ENCODE data around the gene CSTF2T. TPM values are rescaled to one million over a fixed set of nuclear protein-coding genes. Genes with fewer than 3 reads are reported as not detected.

The CSTF2T gene
- total RNA-seq, 1 experiment from 2014 or later: 27.5 TPM

DNA sequence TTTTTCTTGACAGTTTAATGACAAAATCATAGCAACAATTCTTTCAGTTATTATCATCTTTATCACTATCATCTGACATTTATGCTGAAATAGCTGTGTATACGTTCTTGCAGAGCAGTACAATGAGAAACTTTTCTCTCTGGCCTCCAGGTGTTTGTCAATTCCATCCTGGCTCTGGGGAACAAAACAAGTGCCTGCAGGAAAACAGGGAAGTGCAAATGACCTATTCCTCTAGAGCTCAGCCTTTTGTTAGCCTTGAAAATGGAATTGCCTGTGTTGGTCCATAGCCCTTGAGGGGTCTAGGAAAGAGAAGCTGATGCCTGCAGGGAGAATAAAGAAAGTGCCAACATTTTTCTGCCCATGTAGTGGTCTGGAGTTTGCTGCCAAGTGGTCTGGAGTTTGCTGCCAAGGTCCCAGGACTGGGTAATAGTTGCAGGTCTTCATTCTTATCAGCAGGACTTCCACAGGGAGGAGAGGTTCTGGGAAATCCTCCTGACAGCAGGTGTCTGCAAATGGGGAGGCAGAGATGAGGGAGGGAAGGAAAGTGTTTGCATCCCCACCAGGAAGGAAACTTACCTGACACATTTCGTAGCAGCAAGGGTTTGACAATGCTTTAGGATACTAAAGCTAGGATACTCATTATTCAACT, 10.1 kb upstream of the CSTF2T start:
- ATAC-seq (peak; percentile 74), DNase-seq (ENCODE audit: low spot score) (no peak)
- ChIA-PET POLR2A (no interaction called here), CTCF (interaction anchor here (0.5 to 1.1 kb wide), 3 partner anchors 9 to 331 kb away, joined by 3 read pairs; no protein-coding TSS in a partner anchor)
- TF ChIP-seq, protein P1, sequence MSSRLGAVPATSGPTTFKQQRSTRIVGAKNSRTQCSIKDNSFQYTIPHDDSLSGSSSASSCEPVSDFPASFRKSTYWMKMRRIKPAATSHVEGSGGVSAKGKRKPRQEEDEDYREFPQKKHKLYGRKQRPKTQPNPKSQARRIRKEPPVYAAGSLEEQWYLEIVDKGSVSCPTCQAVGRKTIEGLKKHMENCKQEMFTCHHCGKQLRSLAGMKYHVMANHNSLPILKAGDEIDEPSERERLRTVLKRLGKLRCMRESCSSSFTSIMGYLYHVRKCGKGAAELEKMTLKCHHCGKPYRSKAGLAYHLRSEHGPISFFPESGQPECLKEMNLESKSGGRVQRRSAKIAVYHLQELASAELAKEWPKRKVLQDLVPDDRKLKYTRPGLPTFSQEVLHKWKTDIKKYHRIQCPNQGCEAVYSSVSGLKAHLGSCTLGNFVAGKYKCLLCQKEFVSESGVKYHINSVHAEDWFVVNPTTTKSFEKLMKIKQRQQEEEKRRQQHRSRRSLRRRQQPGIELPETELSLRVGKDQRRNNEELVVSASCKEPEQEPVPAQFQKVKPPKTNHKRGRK (CRISPR knock-in tag; IDR thresholded peaks at IDR 0.05; ENCODE audit: borderline replicate concordance): no peak
- TF ChIP-seq, protein P2, sequence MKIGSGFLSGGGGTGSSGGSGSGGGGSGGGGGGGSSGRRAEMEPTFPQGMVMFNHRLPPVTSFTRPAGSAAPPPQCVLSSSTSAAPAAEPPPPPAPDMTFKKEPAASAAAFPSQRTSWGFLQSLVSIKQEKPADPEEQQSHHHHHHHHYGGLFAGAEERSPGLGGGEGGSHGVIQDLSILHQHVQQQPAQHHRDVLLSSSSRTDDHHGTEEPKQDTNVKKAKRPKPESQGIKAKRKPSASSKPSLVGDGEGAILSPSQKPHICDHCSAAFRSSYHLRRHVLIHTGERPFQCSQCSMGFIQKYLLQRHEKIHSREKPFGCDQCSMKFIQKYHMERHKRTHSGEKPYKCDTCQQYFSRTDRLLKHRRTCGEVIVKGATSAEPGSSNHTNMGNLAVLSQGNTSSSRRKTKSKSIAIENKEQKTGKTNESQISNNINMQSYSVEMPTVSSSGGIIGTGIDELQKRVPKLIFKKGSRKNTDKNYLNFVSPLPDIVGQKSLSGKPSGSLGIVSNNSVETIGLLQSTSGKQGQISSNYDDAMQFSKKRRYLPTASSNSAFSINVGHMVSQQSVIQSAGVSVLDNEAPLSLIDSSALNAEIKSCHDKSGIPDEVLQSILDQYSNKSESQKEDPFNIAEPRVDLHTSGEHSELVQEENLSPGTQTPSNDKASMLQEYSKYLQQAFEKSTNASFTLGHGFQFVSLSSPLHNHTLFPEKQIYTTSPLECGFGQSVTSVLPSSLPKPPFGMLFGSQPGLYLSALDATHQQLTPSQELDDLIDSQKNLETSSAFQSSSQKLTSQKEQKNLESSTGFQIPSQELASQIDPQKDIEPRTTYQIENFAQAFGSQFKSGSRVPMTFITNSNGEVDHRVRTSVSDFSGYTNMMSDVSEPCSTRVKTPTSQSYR (CRISPR knock-in tag; IDR thresholded peaks at IDR 0.05): no peak
- TF ChIP-seq HMGA2 (CRISPR knock-in tag; IDR thresholded peaks at IDR 0.05) (no peak), ZNF232 (CRISPR knock-in tag; IDR thresholded peaks at IDR 0.05) (no peak), ZNF396 (CRISPR knock-in tag; IDR thresholded peaks at IDR 0.05; ENCODE audit: borderline replicate concordance) (no peak), GABPB1 (CRISPR knock-in tag; IDR thresholded peaks at IDR 0.05) (no peak)
- TF ChIP-seq, protein P3, sequence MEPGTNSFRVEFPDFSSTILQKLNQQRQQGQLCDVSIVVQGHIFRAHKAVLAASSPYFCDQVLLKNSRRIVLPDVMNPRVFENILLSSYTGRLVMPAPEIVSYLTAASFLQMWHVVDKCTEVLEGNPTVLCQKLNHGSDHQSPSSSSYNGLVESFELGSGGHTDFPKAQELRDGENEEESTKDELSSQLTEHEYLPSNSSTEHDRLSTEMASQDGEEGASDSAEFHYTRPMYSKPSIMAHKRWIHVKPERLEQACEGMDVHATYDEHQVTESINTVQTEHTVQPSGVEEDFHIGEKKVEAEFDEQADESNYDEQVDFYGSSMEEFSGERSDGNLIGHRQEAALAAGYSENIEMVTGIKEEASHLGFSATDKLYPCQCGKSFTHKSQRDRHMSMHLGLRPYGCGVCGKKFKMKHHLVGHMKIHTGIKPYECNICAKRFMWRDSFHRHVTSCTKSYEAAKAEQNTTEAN (CRISPR knock-in tag; IDR thresholded peaks at IDR 0.05): no peak
- TF ChIP-seq, protein P4, sequence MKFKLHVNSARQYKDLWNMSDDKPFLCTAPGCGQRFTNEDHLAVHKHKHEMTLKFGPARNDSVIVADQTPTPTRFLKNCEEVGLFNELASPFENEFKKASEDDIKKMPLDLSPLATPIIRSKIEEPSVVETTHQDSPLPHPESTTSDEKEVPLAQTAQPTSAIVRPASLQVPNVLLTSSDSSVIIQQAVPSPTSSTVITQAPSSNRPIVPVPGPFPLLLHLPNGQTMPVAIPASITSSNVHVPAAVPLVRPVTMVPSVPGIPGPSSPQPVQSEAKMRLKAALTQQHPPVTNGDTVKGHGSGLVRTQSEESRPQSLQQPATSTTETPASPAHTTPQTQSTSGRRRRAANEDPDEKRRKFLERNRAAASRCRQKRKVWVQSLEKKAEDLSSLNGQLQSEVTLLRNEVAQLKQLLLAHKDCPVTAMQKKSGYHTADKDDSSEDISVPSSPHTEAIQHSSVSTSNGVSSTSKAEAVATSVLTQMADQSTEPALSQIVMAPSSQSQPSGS (CRISPR knock-in tag; IDR thresholded peaks at IDR 0.05; ENCODE audit: borderline replicate concordance, low read depth): no peak
- H3K36me3 Mint-ChIP-seq: no peaks in the 10 kb centered on the region
- H3K4me1 Mint-ChIP-seq: peaks cover 23% of the 10 kb centered on the region
- H3K4me3 Mint-ChIP-seq: no peak overlapping the region
- no peaks in the 10 kb centered on the region for H3K27me3 Mint-ChIP-seq (ENCODE audit: low read depth)
- H3K9me3 Mint-ChIP-seq: peaks cover 3% of the 10 kb centered on the region; the same call in 1 of the 2 replicates
- no peak overlapping the region for H3K27ac Mint-ChIP-seq

DNA sequence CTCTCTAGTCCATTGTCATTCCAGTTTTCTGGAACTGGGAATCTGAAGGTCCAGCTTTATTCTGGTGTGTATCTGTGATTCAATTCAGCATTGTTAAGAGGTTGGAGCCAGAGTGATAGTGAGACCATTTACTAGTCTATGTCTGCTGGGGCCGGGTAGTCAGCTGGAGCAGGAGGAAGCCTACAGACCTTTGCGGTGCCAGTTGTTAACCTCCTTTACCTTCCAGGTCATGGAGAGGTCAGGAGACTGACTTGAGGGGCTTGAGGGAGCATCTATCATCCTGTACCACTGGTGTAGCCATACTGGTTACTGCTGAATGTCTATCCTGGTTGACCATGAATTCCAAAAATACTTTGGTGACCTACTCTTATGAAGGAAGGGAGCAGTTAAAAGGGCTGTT, 9.2 kb upstream of the CSTF2T start:
- H3K27me3 Mint-ChIP-seq (ENCODE audit: low read depth): no peaks in the 10 kb centered on the region
- ChIA-PET POLR2A (no interaction called here), CTCF (interaction anchor here (1.1 kb wide), 1 partner anchor 252 kb away, joined by 3 read pairs; no protein-coding TSS in a partner anchor)
- TF ChIP-seq, protein P5, sequence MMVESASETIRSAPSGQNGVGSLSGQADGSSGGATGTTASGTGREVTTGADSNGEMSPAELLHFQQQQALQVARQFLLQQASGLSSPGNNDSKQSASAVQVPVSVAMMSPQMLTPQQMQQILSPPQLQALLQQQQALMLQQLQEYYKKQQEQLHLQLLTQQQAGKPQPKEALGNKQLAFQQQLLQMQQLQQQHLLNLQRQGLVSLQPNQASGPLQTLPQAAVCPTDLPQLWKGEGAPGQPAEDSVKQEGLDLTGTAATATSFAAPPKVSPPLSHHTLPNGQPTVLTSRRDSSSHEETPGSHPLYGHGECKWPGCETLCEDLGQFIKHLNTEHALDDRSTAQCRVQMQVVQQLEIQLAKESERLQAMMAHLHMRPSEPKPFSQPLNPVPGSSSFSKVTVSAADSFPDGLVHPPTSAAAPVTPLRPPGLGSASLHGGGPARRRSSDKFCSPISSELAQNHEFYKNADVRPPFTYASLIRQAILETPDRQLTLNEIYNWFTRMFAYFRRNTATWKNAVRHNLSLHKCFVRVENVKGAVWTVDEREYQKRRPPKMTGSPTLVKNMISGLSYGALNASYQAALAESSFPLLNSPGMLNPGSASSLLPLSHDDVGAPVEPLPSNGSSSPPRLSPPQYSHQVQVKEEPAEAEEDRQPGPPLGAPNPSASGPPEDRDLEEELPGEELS (CRISPR knock-in tag; IDR thresholded peaks at IDR 0.05): no peak
- H3K4me3 Mint-ChIP-seq: no peak overlapping the region
- H3K36me3 Mint-ChIP-seq: no peaks in the 10 kb centered on the region
- no peak overlapping the region for H3K27ac Mint-ChIP-seq
- DNase-seq (ENCODE audit: low spot score) (no peak), ATAC-seq (no peak)
- peaks cover 3% of the 10 kb centered on the region; the same call in 1 of the 2 replicates for H3K9me3 Mint-ChIP-seq
- H3K4me1 Mint-ChIP-seq: peaks cover 23% of the 10 kb centered on the region

DNA sequence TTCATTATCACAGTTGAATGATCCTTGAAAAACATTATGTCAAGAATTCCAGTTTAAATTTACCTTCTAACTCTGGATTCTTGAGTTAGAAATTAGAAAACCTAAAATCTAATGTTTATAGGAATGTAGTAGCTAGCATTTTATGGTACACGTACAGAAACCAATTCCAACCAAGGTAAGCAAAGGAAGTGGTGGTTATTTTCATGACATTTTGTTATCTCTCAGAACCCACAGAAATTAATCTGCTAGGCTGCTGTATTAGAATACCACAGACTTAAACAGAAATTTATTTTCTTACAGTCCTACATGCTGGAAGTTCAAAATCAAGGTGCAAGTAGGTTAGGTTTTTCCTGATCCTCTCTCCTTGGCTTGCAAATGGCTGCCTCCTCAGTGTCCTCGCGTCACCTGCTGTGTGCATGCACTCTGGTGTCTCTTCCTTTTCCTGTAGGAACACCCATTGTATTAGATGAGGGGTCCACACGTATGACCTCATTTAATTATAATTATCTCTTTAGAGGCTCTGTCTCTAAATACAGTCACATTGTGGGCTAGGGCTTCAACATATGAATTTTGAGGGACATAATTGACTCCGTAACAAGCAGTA, 8.5 kb upstream of the CSTF2T start:
- no peaks in the 10 kb centered on the region for H3K36me3 Mint-ChIP-seq
- H3K4me3 Mint-ChIP-seq: no peak overlapping the region
- POLR2A ChIA-PET: no interaction called here
- ATAC-seq: no peak
- no peak for DNase-seq (ENCODE audit: low spot score)
- peaks cover 23% of the 10 kb centered on the region for H3K4me1 Mint-ChIP-seq
- no peaks in the 10 kb centered on the region for H3K27me3 Mint-ChIP-seq (ENCODE audit: low read depth)
- H3K27ac Mint-ChIP-seq: no peak overlapping the region
- peaks cover 3% of the 10 kb centered on the region; the same call in 1 of the 2 replicates for H3K9me3 Mint-ChIP-seq
- CTCF ChIA-PET: no interaction called here
- TF ChIP-seq MYBL2 (CRISPR knock-in tag; IDR thresholded peaks at IDR 0.05) (no peak), ZNF396 (CRISPR knock-in tag; IDR thresholded peaks at IDR 0.05; ENCODE audit: borderline replicate concordance) (no peak), GABPB1 (CRISPR knock-in tag; IDR thresholded peaks at IDR 0.05) (no peak), CBFB (CRISPR knock-in tag; IDR thresholded peaks at IDR 0.05; ENCODE audit: low read depth) (no peak), GRHL2 (CRISPR knock-in tag; IDR thresholded peaks at IDR 0.05; ENCODE audit: insufficient replicate concordance, severe bottlenecking) (no peak), SMAD4 (CRISPR knock-in tag; IDR thresholded peaks at IDR 0.05) (no peak), NFE2L1 (CRISPR knock-in tag; IDR thresholded peaks at IDR 0.05) (no peak)
- TF ChIP-seq, protein P6, sequence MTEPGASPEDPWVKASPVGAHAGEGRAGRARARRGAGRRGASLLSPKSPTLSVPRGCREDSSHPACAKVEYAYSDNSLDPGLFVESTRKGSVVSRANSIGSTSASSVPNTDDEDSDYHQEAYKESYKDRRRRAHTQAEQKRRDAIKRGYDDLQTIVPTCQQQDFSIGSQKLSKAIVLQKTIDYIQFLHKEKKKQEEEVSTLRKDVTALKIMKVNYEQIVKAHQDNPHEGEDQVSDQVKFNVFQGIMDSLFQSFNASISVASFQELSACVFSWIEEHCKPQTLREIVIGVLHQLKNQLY (CRISPR knock-in tag; IDR thresholded peaks at IDR 0.05): no peak
- TF ChIP-seq, protein P7, sequence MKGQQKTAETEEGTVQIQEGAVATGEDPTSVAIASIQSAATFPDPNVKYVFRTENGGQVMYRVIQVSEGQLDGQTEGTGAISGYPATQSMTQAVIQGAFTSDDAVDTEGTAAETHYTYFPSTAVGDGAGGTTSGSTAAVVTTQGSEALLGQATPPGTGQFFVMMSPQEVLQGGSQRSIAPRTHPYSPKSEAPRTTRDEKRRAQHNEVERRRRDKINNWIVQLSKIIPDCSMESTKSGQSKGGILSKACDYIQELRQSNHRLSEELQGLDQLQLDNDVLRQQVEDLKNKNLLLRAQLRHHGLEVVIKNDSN (CRISPR knock-in tag; IDR thresholded peaks at IDR 0.05): no peak

Measured in WTC11 (cell line).